ENCODE results near the gene PLA2R1. TPM values are rescaled to one million over a fixed set of nuclear protein-coding genes. Genes with fewer than 3 reads are reported as not detected.
A peak's percentile ranks its signal among the peaks of the same experiment; 100 is the strongest.

PLA2R1 gene
- total RNA-seq, 1 experiment from 2014 or later: 1.1 TPM

DNA sequence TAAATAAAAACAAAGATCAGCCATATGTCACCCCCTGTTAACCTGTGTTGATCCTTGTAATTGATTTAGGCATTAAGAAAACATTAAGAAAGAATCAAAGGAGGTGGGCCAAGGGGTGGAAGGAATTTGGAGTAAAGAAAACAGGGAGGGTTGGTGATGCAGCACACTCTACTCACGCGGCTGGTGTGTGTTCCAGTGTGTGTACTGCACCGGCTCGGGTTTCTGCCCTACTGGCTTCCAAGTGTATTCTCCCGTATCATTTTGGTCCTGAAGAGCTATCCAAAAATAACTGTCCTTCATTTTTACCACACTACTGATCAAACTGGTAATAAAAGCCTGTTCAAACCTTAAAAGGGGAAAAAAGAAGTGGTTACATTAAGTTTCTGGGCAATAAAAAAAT, 56.9 kb downstream of the PLA2R1 start (continued):
- TF ChIP-seq E2F4 (CRISPR knock-in tag; IDR thresholded peaks at IDR 0.05; ENCODE audit: borderline replicate concordance, low read depth) (no peak), ZNF425 (CRISPR knock-in tag; conservative IDR thresholded peaks at IDR 0.05) (no peak), ATF1 (CRISPR knock-in tag; IDR thresholded peaks at IDR 0.05) (no peak), FOXP1 (CRISPR knock-in tag; IDR thresholded peaks at IDR 0.05; ENCODE audit: borderline replicate concordance) (no peak), EMX1 (CRISPR knock-in tag; IDR thresholded peaks at IDR 0.05) (no peak)
- TF ChIP-seq, protein P1, sequence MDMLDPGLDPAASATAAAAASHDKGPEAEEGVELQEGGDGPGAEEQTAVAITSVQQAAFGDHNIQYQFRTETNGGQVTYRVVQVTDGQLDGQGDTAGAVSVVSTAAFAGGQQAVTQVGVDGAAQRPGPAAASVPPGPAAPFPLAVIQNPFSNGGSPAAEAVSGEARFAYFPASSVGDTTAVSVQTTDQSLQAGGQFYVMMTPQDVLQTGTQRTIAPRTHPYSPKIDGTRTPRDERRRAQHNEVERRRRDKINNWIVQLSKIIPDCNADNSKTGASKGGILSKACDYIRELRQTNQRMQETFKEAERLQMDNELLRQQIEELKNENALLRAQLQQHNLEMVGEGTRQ (CRISPR knock-in tag; IDR thresholded peaks at IDR 0.05): no peak

DNA sequence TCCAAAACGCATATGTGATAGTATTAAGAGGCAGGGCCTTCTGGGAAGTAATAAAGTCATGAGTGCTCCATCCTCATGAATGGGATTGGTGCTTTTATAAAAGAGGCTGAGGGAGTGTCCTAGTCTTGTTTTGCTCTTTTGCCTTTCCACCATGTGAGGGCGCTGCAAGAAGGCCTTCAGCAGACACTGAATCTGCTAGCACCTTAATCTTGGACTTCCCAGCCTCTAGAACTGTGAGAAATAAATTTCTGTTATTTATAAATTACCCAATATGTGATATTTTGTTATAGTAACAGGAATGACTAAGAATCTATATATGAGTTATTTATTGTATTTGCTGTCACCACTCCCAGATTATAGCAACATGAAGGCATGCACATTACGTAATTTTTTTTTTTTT, 63.5 kb downstream of the PLA2R1 start:
- peaks cover 10% of the 10 kb centered on the region for H3K4me1 Mint-ChIP-seq
- H3K27me3 Mint-ChIP-seq (ENCODE audit: low read depth): no peaks in the 10 kb centered on the region
- ATAC-seq: 0 out of 2 replicates have a peak, but pooled peaks have one; percentile 50
- H3K27ac Mint-ChIP-seq: no peak overlapping the region
- DNase-seq (ENCODE audit: low spot score): peak; percentile 29
- H3K36me3 Mint-ChIP-seq: peaks cover 20% of the 10 kb centered on the region
- no peak overlapping the region for H3K4me3 Mint-ChIP-seq
- CTCF ChIA-PET: no interaction called here
- peaks cover 32% of the 10 kb centered on the region for H3K9me3 Mint-ChIP-seq
- POLR2A ChIA-PET: no interaction called here
- no peak for TF ChIP-seq HMGA2 (CRISPR knock-in tag; IDR thresholded peaks at IDR 0.05)
- TF ChIP-seq PRRX2 (CRISPR knock-in tag; IDR thresholded peaks at IDR 0.05): no peak
- TF ChIP-seq, protein P2, sequence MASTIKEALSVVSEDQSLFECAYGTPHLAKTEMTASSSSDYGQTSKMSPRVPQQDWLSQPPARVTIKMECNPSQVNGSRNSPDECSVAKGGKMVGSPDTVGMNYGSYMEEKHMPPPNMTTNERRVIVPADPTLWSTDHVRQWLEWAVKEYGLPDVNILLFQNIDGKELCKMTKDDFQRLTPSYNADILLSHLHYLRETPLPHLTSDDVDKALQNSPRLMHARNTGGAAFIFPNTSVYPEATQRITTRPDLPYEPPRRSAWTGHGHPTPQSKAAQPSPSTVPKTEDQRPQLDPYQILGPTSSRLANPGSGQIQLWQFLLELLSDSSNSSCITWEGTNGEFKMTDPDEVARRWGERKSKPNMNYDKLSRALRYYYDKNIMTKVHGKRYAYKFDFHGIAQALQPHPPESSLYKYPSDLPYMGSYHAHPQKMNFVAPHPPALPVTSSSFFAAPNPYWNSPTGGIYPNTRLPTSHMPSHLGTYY (CRISPR knock-in tag; IDR thresholded peaks at IDR 0.05): no peak
- TF ChIP-seq, protein P3, sequence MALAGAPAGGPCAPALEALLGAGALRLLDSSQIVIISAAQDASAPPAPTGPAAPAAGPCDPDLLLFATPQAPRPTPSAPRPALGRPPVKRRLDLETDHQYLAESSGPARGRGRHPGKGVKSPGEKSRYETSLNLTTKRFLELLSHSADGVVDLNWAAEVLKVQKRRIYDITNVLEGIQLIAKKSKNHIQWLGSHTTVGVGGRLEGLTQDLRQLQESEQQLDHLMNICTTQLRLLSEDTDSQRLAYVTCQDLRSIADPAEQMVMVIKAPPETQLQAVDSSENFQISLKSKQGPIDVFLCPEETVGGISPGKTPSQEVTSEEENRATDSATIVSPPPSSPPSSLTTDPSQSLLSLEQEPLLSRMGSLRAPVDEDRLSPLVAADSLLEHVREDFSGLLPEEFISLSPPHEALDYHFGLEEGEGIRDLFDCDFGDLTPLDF (CRISPR knock-in tag; IDR thresholded peaks at IDR 0.05): no peak
- no peak for TF ChIP-seq ARID4B (CRISPR knock-in tag; IDR thresholded peaks at IDR 0.05; ENCODE audit: borderline replicate concordance)
- no peak for TF ChIP-seq CTCF (IDR thresholded peaks at IDR 0.05)
- TF ChIP-seq KAT7 (CRISPR knock-in tag; IDR thresholded peaks at IDR 0.05; ENCODE audit: borderline replicate concordance): no peak

All from WTC11 (cell line).